Thoracic aorta (tissue), 2 donors: ENCODE measurements around the gene REPS2. TPM values are rescaled to one million over a fixed set of nuclear protein-coding genes. Genes with fewer than 3 reads are reported as not detected.

Experiments used
- ATAC-seq: fragments of 150-250 bp; one replicate; pipeline ENCODE4 v1.8.0; 2017; ENCODE audit warnings: low read depth; ENCODE audit not compliant: insufficient number of reproducible peaks, low FRiP score
- DNase-seq: peaks from one replicate; pipeline ENCODE4 v3.0.0-alpha.2; 2020; ENCODE audit warnings: low spot score
- H3K27ac ChIP-seq, 2 donors: fragments of 200-600 bp; sonication (generic); 1 replicate in 1 of 2; 2 replicates in 1 of 2; pipeline ENCODE4 v1.5.1; 2016; ENCODE audit warnings: mild to moderate bottlenecking in 2 of 2, moderate library complexity in 2 of 2
- H3K27me3 ChIP-seq: fragments of 200-600 bp; sonication (generic); replicated peaks from 2 replicates; pipeline ENCODE4 v1.6.0; 2016; ENCODE audit warnings: mild to moderate bottlenecking; ENCODE audit not compliant: insufficient read depth
- H3K36me3 ChIP-seq: fragments of 200-600 bp; sonication (generic); one replicate; pipeline ENCODE4 v1.5.1; 2016
- H3K4me1 ChIP-seq, 2 donors: fragments of 200-600 bp; sonication (generic); 1 replicate in 1 of 2; 2 replicates in 1 of 2; pipeline versions ENCODE4 v1.5.1 to v1.6.0; 2016; ENCODE audit warnings: low read depth in 2 of 2, mild to moderate bottlenecking in 1 of 2; ENCODE audit not compliant: control insufficient read depth in 1 of 2
- H3K4me3 ChIP-seq: fragments of 200-600 bp; sonication (generic); 2 replicates; pipeline ENCODE4 v1.5.1; 2016; ENCODE audit warnings: mild to moderate bottlenecking
- H3K9me3 ChIP-seq: fragments of 200-600 bp; sonication (generic); 2 replicates; pipeline ENCODE4 v1.5.1; 2016
- CTCF ChIP-seq: fragments of 200-600 bp; sonication (generic); IDR thresholded peaks from one replicate; pipeline ENCODE4 v1.5.1; 2019; ENCODE audit warnings: antibody characterized with exemption
- total RNA-seq, 2 donors: library from RNA; depleted of rRNA; stranded (reverse); fragments of >200 nt; gene quantifications; one replicate each; pipeline versions ENCODE4 v1.1.0 to v1.2.3, GENCODE V29; 2016

Gene REPS2
- total RNA-seq, 2 donors from 2014 or later: 4.9 to 22.9 TPM

- ATAC-seq: no peak
- no peaks in the 10 kb centered on the region for H3K36me3 ChIP-seq
- H3K9me3 ChIP-seq: no peaks in the 10 kb centered on the region
- no peaks in the 10 kb centered on the region for H3K27me3 ChIP-seq
- no peaks in the 10 kb centered on the region for H3K4me1 ChIP-seq
- no peak overlapping the region for H3K4me3 ChIP-seq
- TF ChIP-seq CTCF: no peak
- DNase-seq: no peak
- no peak overlapping the region for H3K27ac ChIP-seq
Observed at GRCh38 chrX:17164941-17165340, 218.5 kb downstream of the REPS2 start.

DNA sequence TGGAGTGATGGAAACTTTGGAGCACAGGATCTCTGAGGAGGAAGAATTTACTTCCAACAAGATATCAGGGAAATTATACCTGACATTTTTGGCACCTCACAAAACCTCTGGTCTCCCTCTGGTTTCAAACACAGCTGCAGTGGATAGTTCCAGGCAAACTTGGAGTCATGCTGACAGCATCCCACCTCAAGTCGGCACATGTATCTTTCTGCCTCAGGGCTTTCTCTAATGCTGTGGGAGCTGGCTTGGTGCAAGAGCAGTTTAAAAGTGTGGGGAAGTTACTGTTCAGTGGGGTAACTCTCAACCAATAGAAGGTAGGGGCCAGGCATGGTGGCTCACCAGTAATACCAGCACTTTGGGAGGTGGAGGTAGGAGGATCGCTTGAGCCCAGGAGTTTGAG lies 221.5 kb downstream of the REPS2 start:
- no peaks in the 10 kb centered on the region for H3K4me1 ChIP-seq

GRCh38 chrX:17170973-17171372 lies 224.5 kb downstream of the REPS2 start:
- Histone ChIP-seq H3K9me3 (no peaks in the 10 kb centered on the region), H3K4me3 (no peak overlapping the region), H3K27me3 (no peaks in the 10 kb centered on the region), H3K4me1 (no peaks in the 10 kb centered on the region), H3K27ac (no peak overlapping the region), H3K36me3 (no peaks in the 10 kb centered on the region)
- ATAC-seq: no peak
- DNase-seq: no peak
- TF ChIP-seq CTCF: no peak

More for the DNA sequence above, 221.5 kb downstream of the REPS2 start:
- no peak for ATAC-seq
- no peak for DNase-seq
- H3K27me3 ChIP-seq: no peaks in the 10 kb centered on the region
- no peak overlapping the region for H3K27ac ChIP-seq
- no peak for TF ChIP-seq CTCF
- no peaks in the 10 kb centered on the region for H3K9me3 ChIP-seq
- H3K4me3 ChIP-seq: no peak overlapping the region
- no peaks in the 10 kb centered on the region for H3K36me3 ChIP-seq

GRCh38 chrX:17174671-17175070 lies 228.2 kb downstream of the REPS2 start:
- ATAC-seq: no peak

DNA sequence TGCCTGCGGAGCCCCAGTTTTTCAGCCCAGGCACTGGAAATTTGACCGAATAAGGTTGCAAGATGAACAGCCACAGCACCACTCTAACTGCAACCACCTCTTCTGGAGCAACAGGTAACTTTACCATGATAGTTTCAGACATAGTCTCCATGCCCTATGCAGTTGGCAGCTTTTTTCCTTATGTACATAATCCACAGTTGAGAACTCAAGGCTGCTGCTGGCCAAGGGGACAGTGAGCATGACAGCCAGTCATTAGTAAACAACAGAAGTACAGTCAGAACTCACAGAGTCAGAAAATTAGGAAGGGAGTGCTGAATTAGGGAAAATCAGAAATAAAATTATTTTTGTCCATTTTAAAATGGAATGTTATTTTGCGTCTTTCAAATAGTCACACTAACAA lies 235.9 kb downstream of the REPS2 start:
- DNase-seq: no peak
- no peak for TF ChIP-seq CTCF
- Histone ChIP-seq H3K4me1 (no peaks in the 10 kb centered on the region), H3K9me3 (no peaks in the 10 kb centered on the region), H3K27me3 (no peaks in the 10 kb centered on the region), H3K27ac (no peak overlapping the region), H3K36me3 (no peaks in the 10 kb centered on the region), H3K4me3 (no peak overlapping the region)
- no peak for ATAC-seq

More at GRCh38 chrX:17174671-17175070, 228.2 kb downstream of the REPS2 start:
- Histone ChIP-seq H3K36me3 (no peaks in the 10 kb centered on the region), H3K4me1 (no peaks in the 10 kb centered on the region), H3K27me3 (no peaks in the 10 kb centered on the region), H3K27ac (no peak overlapping the region), H3K4me3 (no peak overlapping the region), H3K9me3 (no peaks in the 10 kb centered on the region)
- no peak for DNase-seq
- no peak for TF ChIP-seq CTCF
